GM12878 (cell line): ENCODE results near the gene PHACTR3. TPM values are rescaled to one million over a fixed set of nuclear protein-coding genes. Genes with fewer than 3 reads are reported as not detected.

Source experiments
- ATAC-seq: fragments of 200-7000 bp; cut with Tn5 transposase; 3 replicates; pipeline ENCODE4 v1.9.1; 2020; ENCODE audit warnings: mild to moderate bottlenecking, moderate library complexity
- BruUV-seq: library from RNA; stranded (reverse); fragments of 400-500 nt; replicated peaks from 2 replicates; lab custom pipeline; 2021; lab: Mats Ljungman, UMichigan
- CTCF ChIA-PET: fragments of 300-600 bp; sonication (Branson Sonifier 250); formaldehyde crosslinking; extraction: SDS; loops from one replicate; lab custom pipeline; 2021; ENCODE audit warnings: inconsistent platforms; lab: Yijun Ruan, JAX
- POLR2A ChIA-PET: fragments of 350-600 bp; formaldehyde crosslinking; extraction: SDS; loops from one replicate; lab custom pipeline; 2021; ENCODE audit warnings: inconsistent platforms; lab: Charles Lee
- RAD21 ChIA-PET: fragments of 300-600 bp; sonication (Branson Sonifier 250); formaldehyde crosslinking; loops from one replicate; lab custom pipeline; 2023; ENCODE audit warnings: antibody characterized with exemption; ENCODE audit not compliant: unreplicated experiment; lab: Charles Lee
- SMC1A ChIA-PET: fragments of 300-600 bp; sonication (Branson Sonifier 250); formaldehyde crosslinking; loops from one replicate; lab custom pipeline; 2023; ENCODE audit not compliant: unreplicated experiment, uncharacterized antibody; lab: Charles Lee
- DNase-seq: peaks from one replicate; pipeline ENCODE4 v3.0.0-alpha.2; 2011; ENCODE audit warnings: low read depth, low spot score
- FAIRE-seq: peaks from 3 replicates; lab custom pipeline; 2011; peaks lifted over from hg19 to GRCh38; lab: Jason Lieb, UNC
- H2AFZ ChIP-seq: 2 replicates; pipeline ENCODE4 v1.6.0; 2011; ENCODE audit warnings: low read depth, low read length, control low read depth; ENCODE audit not compliant: control insufficient read depth
- H3K27ac ChIP-seq: 2 replicates; pipeline ENCODE4 v1.5.1; 2011; ENCODE audit warnings: control low read depth; ENCODE audit not compliant: control insufficient read depth, insufficient read depth
- H3K27me3 ChIP-seq, 2 experiments: replicated peaks in 1 of 2; 2 replicates each; pipeline versions ENCODE4 v1.6.0 to v1.6.1; 2011; ENCODE audit warnings: low read length in 1 of 2; ENCODE audit not compliant: control insufficient read depth in 2 of 2, insufficient read depth in 2 of 2
- H3K36me3 ChIP-seq, 2 experiments: 2 replicates each; pipeline ENCODE4 v1.5.1; 2011; ENCODE audit warnings: low read length in 1 of 2; ENCODE audit not compliant: control insufficient read depth in 2 of 2, insufficient read depth in 2 of 2
- H3K4me1 ChIP-seq: 2 replicates; pipeline ENCODE4 v1.6.1; 2011; ENCODE audit warnings: mild to moderate bottlenecking, low read length, moderate library complexity, mixed read lengths; ENCODE audit not compliant: control insufficient read depth, insufficient read depth
- H3K4me2 ChIP-seq: 2 replicates; pipeline ENCODE4 v1.6.0; 2011; ENCODE audit warnings: control low read depth; ENCODE audit not compliant: control insufficient read depth, insufficient read depth
- H3K4me3 ChIP-seq: fragments of 200-600 bp; sonication (generic); 2 replicates; pipeline ENCODE4 v1.5.1; 2016
- H3K79me2 ChIP-seq: 2 replicates; pipeline ENCODE4 v1.6.0; 2011; ENCODE audit warnings: low read length; ENCODE audit not compliant: control insufficient read depth, insufficient read depth
- H3K9ac ChIP-seq: 2 replicates; pipeline ENCODE4 v1.8.0; 2011; ENCODE audit warnings: low read length, control low read depth, mixed read lengths; ENCODE audit not compliant: control insufficient read depth, insufficient read depth
- H3K9me3 ChIP-seq: replicated peaks from 3 replicates; pipeline ENCODE4 v1.5.1; 2011; ENCODE audit warnings: mild to moderate bottlenecking, low read length; ENCODE audit not compliant: control insufficient read depth, insufficient read depth
- H4K20me1 ChIP-seq: 2 replicates; pipeline ENCODE4 v1.6.0; 2011; ENCODE audit not compliant: control insufficient read depth, insufficient read depth
- BHLHE40 ChIP-seq, 2 experiments: fragments of 450-650 bp in 1 of 2; IDR thresholded peaks; 2 replicates each; pipeline ENCODE4 v1.6.1; 2011 to 2017; ENCODE audit warnings: low read depth in 2 of 2, borderline replicate concordance in 1 of 2, improper control_type of control experiment in 1 of 2, low read length in 1 of 2, mild to moderate bottlenecking in 1 of 2
- E2F8 ChIP-seq: fragments of 450-650 bp; IDR thresholded peaks from 2 replicates; pipeline ENCODE4 v1.6.1; 2018; ENCODE audit warnings: mild to moderate bottlenecking, low read depth, moderate library complexity; ENCODE audit not compliant: partially characterized antibody
- EZH2 ChIP-seq: IDR thresholded peaks from 2 replicates; pipeline ENCODE4 v1.6.1; 2012; ENCODE audit warnings: low read depth, mild to moderate bottlenecking, control low read depth, inconsistent platforms, low read length, borderline replicate concordance; ENCODE audit not compliant: control insufficient read depth
- IRF4 ChIP-seq: IDR thresholded peaks from 2 replicates; pipeline ENCODE4 v1.6.1; 2011; ENCODE audit warnings: low read depth, low read length
- NKRF ChIP-seq: fragments of 450-650 bp; conservative IDR thresholded peaks from 2 replicates; pipeline ENCODE4 v1.6.1; 2017; ENCODE audit warnings: mild to moderate bottlenecking, moderate library complexity
- NR2F1 ChIP-seq: fragments of 450-650 bp; conservative IDR thresholded peaks from 2 replicates; pipeline ENCODE4 v1.6.1; 2017; ENCODE audit warnings: mild to moderate bottlenecking
- PBX3 ChIP-seq: IDR thresholded peaks from 2 replicates; pipeline ENCODE4 v1.6.1; 2011; ENCODE audit warnings: mild to moderate bottlenecking, low read depth, low read length, moderate library complexity; ENCODE audit not compliant: insufficient replicate concordance
- POLR2A ChIP-seq: IDR thresholded peaks from 2 replicates; pipeline ENCODE4 v1.6.1; 2011; ENCODE audit warnings: low read depth, mild to moderate bottlenecking, low read length
- SMAD5 ChIP-seq: IDR thresholded peaks from 2 replicates; pipeline ENCODE4 v1.6.1; 2016; ENCODE audit warnings: antibody characterized with exemption, low read depth
- USF1 ChIP-seq: IDR thresholded peaks from 2 replicates; pipeline ENCODE4 v1.6.1; 2011; ENCODE audit warnings: borderline replicate concordance, low read depth, mild to moderate bottlenecking, moderate library complexity, mixed read lengths, low read length; ENCODE audit not compliant: insufficient read depth; ENCODE audit errors: extremely low read length
- YY1 ChIP-seq: IDR thresholded peaks from 2 replicates; pipeline ENCODE4 v1.6.1; 2011; ENCODE audit warnings: low read depth, mild to moderate bottlenecking, low read length
- ZNF687 ChIP-seq: fragments of 450-650 bp; IDR thresholded peaks from 2 replicates; pipeline ENCODE4 v1.6.1; 2017; ENCODE audit warnings: mild to moderate bottlenecking, moderate library complexity
- WGBS: methylation state at CpG from one replicate; pipeline ENCODE4 v1.1.6; 2016; ENCODE audit warnings: low lambda C conversion rate; ENCODE audit not compliant: insufficient replicate concordance, insufficient coverage; ENCODE audit errors: missing lambda C conversion rate; 5-methylcytosine and 5-hydroxymethylcytosine counted together
- in situ Hi-C: fragments of 300-500 bp; cut with MboI; formaldehyde crosslinking; loops from 9 replicates; pipeline ENCODE4 v1.14.3; 2018; ENCODE audit warnings: mixed read lengths
- intact Hi-C: fragments of 100-400 bp; cut with micrococcal nuclease; formaldehyde crosslinking; loops from one replicate; pipeline ENCODE4 v1.14.2; 2022; ENCODE audit not compliant: unreplicated experiment
- polyA plus RNA-seq, 11 experiments: library from polyadenylated mRNA; depleted of rRNA in 4 of 11; unstranded in 6 of 11; stranded (reverse) in 5 of 11; fragments of >200 nt; fragmentation: Nextera tagmentation in 4 of 11; fragmentation: Illumina TruSeq in 1 of 11; extraction: Ambion mirVana in 4 of 11; extraction: Trizol in 1 of 11; gene quantifications; 1 replicate in 1 of 11; 2 replicates in 10 of 11; pipeline versions ENCODE4 v1.2.1 to v1.2.3, GENCODE V29; 2011 to 2016; ENCODE audit warnings: inconsistent platforms in 2 of 11, missing spikeins in 2 of 11, low read depth in 1 of 11
- total RNA-seq, 4 experiments: library from RNA; depleted of rRNA in 3 of 4; stranded (reverse); fragments of >200 nt in 3 of 4; fragmentation: Illumina TruSeq in 1 of 4; extraction: Trizol in 1 of 4; gene quantifications; 2 replicates each; pipeline versions ENCODE4 v1.2.1 to v1.2.3, GENCODE V29; 2013 to 2021

PHACTR3 gene
- total and polyA plus RNA-seq, 10 of the 15 experiments (the other 5 are each of a cell fraction or from before 2014, with no cell fraction given), result 0.17 to 2.7 (median 0.27) TPM; not detected in 1

- SMC1A ChIA-PET, result interaction anchor here (1.5 kb wide), 1 partner anchor 34 kb away, joined by 3 read pairs; no protein-coding TSS in a partner anchor
- Histone ChIP-seq H2AFZ (no peak overlapping the region), H3K27ac (no peak overlapping the region), H3K9me3 (no peaks in the 10 kb centered on the region), H4K20me1 (no peaks in the 10 kb centered on the region), H3K79me2 (no peaks in the 10 kb centered on the region), H3K27me3 (no peaks in the 10 kb centered on the region), H3K4me3 (no peak overlapping the region), H3K9ac (no peak overlapping the region), H3K4me2 (no peak overlapping the region), H3K4me1 (no peaks in the 10 kb centered on the region), H3K36me3 (no peaks in the 10 kb centered on the region)
- BruUV-seq, result no TSS peak
- intact Hi-C loops (no loop called here), in situ Hi-C loops (loop anchor here (25.0 kb wide), 1 partner anchor 1257 kb away; no protein-coding TSS in a partner anchor)
- CTCF ChIA-PET, result interaction anchor here (0.7 kb wide), 1 partner anchor 298 kb away, joined by 3 read pairs; no protein-coding TSS in a partner anchor
- RAD21 ChIA-PET, result no interaction called here
- ATAC-seq, result no peak
- no peak for DNase-seq
- POLR2A ChIA-PET, result no interaction called here
- FAIRE-seq, result no peak
- 27% methylated on average over 10 of the region's 10 CpGs for WGBS
- TF ChIP-seq ZNF687, result no peak
- no peak for TF ChIP-seq E2F8
- TF ChIP-seq EZH2, result no peak
- TF ChIP-seq BHLHE40 (IDR thresholded peaks at IDR 0.05; ENCODE audit: borderline replicate concordance in 1 of 2, low read depth in 2 of 2, low read length in 1 of 2), result no peak
- TF ChIP-seq PBX3, result no peak
- TF ChIP-seq SMAD5, result no peak
- TF ChIP-seq NKRF, result no peak
- TF ChIP-seq IRF4, result no peak
- TF ChIP-seq POLR2A, result no peak
- TF ChIP-seq USF1, result no peak
- TF ChIP-seq NR2F1, result no peak
- no peak for TF ChIP-seq YY1
These were observed 214.6 kb downstream of the PHACTR3 start for GRCh38 chr20:59818911-59819310.
